ENCODE data around the gene SLC38A3.
"Not testable (repeated sequence)": the region's sequence is repeated elsewhere in the genome, so short reads cannot be mapped to it uniquely, and the experiment has no call there.

The SLC38A3 gene

GRCh38 chr3:50256978-50257890 lies 52.2 kb downstream of the SLC38A3 start:
- DNase-seq: peak; percentile 43 to 47

- DNase-seq: no peak
These were observed 53.1 kb downstream of the SLC38A3 start for GRCh38 chr3:50258029-50258680.

- no peak for DNase-seq
These were observed 53.9 kb downstream of the SLC38A3 start for GRCh38 chr3:50258979-50259378.

GRCh38 chr3:50259432-50260026 lies 54.5 kb downstream of the SLC38A3 start:
- no peak for DNase-seq

DNA sequence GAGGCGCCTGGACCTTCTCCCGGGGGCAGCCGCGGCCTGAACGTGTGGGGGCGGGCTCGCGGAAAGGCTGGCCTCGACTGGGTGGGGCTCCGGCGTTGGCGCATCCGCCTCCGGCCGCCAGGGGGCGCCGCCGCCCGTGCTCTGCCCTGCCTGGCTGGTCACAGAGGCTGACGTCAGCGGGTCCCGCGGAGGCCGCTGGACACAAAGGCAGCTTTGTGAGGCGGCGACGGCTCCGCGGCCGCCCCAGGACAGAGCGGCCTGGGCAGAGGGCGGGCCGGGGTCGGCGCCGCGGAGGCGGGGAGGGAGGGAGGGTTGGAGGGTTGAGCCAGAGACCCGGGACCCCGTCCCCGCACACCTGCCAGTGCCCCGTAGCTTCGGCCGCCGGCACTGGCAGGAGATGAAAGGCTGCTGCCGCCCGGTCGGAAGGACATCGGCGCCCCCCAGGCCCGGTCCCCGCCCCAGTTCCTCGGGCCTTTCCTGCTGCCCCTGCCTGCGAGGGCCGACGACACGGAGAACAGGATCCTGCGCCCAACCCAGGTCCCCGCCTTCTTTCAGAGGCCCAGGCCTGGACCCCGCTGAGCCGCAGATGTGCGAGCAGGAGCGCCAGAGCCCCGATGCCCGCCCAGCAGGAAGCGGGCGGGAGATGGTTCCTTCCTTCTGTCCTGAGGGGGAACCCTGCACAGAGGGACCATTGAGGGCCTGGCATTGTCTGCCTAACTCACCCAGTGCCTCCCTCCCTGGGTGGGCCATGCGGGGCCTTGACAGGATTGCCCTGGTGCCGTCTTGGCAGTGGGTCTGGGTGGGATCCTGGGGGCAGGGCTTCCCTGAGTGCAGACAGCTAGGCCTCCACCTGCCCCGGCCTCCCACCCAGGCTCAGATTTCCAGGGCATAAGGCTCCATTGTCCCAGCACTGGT lies 55.2 kb downstream of the SLC38A3 start:
- peak; percentile 86 to 87 for DNase-seq

DNA sequence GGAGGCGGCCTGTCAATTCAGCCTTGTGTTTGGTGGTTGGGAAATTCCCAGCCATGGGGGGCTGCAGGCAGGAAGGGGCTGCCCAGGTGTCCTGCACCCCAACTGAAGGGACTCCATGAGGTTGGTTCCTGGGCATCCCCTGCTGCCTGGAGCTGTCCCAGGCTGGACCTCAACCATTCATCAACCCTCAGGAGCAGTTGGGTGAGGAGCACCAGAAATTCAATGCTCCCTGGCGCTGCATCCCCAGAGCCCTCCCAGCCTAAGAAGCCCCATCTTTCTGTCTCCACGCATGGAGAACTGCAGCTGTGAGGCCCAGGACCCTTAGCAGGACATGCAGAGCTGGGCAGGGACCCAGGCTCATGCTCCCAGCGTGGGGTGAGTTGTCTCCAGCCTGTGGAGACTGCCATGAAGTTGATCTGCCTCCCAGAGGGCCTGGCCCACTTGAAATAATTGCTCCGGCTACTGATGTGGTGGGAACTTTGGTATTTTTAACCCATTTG lies 55.9 kb downstream of the SLC38A3 start:
- DNase-seq: no peak

- no peak for DNase-seq
These were observed 56.4 kb downstream of the SLC38A3 start for GRCh38 chr3:50261505-50261904.

GRCh38 chr3:50262200-50262599 lies 57.1 kb downstream of the SLC38A3 start:
- DNase-seq: not testable (repeated sequence)

DNA sequence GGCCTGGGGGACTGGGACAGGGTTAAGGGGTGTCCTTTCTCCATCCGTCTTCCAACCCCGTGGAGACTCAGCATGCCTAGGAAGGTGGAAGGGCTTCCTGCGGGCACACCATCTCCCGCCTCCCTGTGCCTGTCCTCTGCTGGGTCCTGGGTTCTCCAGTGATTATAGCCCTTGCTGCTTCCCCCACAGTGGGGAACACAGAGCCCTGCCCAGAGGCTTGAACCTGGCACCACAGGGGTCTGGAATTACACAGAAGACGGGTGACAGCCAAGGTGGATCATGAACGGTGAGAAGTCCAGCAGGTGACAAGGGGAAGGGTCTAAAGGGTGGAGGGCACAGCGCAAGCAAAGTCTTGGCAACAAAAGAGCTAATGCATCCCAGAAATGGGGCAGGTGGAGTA lies 57.7 kb downstream of the SLC38A3 start:
- DNase-seq: no peak

DNA sequence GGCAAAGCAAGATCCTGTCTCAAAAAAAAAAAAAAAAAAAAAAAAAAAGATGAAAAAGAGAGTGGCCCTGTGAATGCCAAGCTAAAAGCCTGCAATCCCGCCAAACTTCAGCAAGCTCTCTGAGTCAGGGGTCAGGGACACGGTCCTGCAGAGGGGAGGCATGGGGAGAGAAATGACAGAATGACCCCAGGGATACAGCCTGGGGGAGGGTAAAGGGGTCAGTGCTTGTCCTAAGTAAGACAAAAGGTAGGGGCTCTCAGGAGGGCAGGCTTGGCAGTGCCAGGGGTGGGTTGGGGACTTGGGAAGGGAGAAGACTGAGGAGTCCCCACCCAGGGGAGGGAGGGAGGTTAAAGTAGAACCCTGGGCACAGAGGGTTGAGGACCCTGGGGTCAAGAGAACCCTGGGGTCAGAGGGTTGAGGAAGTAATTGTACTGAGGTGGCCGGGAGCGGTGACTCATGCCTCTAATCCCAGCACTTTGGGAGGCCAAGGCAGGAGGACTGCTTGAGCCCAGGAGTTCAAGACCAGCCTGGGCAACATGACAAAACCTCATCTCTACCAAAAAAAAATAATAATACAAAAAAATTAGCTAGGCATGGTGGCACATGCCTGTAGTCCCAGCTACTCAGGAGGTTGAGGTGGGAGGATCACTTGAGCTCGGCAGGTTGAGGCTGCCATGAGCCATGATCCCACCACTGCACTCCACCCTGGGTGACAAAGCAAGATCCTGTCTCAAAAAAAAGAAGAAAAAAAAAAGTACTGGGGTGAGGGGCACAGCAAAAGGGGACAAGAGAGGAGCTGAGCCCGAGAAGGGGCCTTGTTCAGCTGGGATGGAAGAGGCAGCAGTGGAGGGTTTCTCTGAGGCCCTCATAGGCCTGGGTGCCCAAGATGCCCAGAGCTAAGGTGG lies 58.7 kb downstream of the SLC38A3 start:
- no peak for DNase-seq

DNA sequence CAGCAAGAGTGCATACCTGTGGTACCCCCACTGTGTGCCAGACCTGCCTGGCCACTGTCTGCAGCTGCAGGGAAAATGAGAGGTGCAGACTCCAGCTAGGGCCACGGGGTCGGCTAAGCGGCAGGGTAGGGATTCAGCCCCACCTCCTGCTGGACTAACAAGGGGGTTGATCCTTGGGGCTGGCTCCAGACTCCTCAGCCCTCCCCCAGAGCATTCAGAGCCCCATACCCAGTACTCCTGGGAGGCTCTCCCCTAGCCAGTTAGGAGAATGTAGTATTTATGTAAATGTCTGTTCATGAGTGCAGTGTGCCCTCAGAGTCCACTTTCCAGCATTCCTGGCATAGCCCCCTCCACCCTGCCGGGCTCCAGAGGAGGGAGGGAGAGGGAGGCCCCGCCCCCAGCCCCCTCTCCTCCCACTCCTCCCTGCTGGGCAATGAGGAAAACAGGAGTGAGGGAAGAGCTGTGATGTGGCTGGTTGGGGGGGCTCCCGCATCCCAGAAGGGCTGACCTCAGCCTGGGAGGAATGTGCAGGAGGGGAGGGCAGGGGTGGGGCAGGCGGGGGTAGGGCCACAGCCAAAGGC lies 59.4 kb downstream of the SLC38A3 start:
- no peak for DNase-seq

- no peak for DNase-seq
These were observed 60.0 kb downstream of the SLC38A3 start for GRCh38 chr3:50264964-50265485.

- DNase-seq: no peak
These were observed 60.5 kb downstream of the SLC38A3 start for GRCh38 chr3:50265571-50265970.

GRCh38 chr3:50266017-50266416 lies 60.9 kb downstream of the SLC38A3 start:
- DNase-seq: no peak

DNA sequence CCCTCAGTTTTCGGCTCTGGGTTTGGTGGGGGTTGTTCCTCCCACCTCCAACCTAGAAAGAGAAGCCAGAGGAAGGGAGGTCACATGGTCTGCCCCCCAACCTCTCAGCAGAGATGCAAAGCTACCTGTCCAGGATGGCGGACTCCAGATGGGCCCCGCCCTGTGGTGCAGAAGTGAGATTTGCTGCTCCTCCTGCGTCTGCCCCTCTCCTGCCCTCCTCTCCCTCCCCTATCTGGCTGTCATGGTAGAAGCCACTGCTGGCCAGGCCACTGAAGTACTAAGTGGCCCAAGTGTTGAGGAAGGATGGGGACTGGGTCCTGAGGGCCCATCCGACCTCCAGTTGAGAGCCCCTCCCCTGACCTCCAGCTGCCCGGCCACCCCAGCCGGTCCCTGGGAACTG lies 61.8 kb downstream of the SLC38A3 start:
- no peak for DNase-seq

GRCh38 chr3:50267280-50267913 lies 62.3 kb downstream of the SLC38A3 start:
- DNase-seq: no peak

GRCh38 chr3:50268276-50268675 lies 63.2 kb downstream of the SLC38A3 start:
- DNase-seq: no peak

GRCh38 chr3:50268703-50269451 lies 63.8 kb downstream of the SLC38A3 start, which contains the start of gene SEMA3B:
Gene SEMA3B (plus strand): TSS chr3:50269147. CDS start chr3:50269241, 94 bp downstream.
- DNase-seq: no peak

- no peak for DNase-seq
These were observed 64.4 kb downstream of the SLC38A3 start for GRCh38 chr3:50269460-50269859.
